ENCODE measurements around the gene CYSTM1. TPM values are rescaled to one million over a fixed set of nuclear protein-coding genes. Genes with fewer than 3 reads are reported as not detected.

The CYSTM1 gene
- total and polyA plus RNA-seq, 7 donors: 193 to 601 (median 297) TPM

DNA sequence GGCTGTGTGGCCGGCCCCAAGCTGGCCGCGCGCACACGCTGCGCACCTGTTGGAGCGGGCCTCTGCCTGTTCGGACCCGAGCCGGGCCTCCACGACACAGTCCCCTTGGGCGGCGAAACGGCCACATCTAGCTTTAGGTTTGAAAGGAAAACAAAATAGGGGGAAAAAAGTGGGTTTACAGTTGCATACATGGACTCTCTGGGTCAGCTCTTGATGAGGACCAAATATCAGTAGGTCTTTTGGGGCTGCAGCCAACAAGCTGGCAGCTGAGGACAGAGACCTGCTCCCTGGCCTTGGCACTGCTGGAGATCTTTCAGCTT lies 28.5 kb upstream of the CYSTM1 start:
- H3K27me3 ChIP-seq (ENCODE audit: insufficient read depth in 3 of 3, low read length in 2 of 3): no peaks in the 10 kb centered on the region
- no peak for ATAC-seq
- H3K27ac ChIP-seq: no peak overlapping the region
- H3K9me3 ChIP-seq: no peaks in the 10 kb centered on the region
- intact Hi-C loops (cut with DNase I): loop anchor here (5.0 kb wide), 2 partner anchors 34 to 359 kb away; partner anchors contain the start of gene PURA (in 2 of the 2)
- H3K36me3 ChIP-seq (ENCODE audit: insufficient read depth in 1 of 2, low read depth in 1 of 2): no peaks in the 10 kb centered on the region
- 45 to 60% (median 60%) methylated on average over 9 to 14 of the region's 14 CpGs for WGBS, 3 donors
- H3K4me1 ChIP-seq: peaks cover 11% of the 10 kb centered on the region
- TF ChIP-seq, protein P1, sequence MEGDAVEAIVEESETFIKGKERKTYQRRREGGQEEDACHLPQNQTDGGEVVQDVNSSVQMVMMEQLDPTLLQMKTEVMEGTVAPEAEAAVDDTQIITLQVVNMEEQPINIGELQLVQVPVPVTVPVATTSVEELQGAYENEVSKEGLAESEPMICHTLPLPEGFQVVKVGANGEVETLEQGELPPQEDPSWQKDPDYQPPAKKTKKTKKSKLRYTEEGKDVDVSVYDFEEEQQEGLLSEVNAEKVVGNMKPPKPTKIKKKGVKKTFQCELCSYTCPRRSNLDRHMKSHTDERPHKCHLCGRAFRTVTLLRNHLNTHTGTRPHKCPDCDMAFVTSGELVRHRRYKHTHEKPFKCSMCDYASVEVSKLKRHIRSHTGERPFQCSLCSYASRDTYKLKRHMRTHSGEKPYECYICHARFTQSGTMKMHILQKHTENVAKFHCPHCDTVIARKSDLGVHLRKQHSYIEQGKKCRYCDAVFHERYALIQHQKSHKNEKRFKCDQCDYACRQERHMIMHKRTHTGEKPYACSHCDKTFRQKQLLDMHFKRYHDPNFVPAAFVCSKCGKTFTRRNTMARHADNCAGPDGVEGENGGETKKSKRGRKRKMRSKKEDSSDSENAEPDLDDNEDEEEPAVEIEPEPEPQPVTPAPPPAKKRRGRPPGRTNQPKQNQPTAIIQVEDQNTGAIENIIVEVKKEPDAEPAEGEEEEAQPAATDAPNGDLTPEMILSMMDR (IDR thresholded peaks at IDR 0.05): no peak
- no peak for DNase-seq
- peak overlapping the region; percentile 66 for H3K4me3 ChIP-seq

DNA sequence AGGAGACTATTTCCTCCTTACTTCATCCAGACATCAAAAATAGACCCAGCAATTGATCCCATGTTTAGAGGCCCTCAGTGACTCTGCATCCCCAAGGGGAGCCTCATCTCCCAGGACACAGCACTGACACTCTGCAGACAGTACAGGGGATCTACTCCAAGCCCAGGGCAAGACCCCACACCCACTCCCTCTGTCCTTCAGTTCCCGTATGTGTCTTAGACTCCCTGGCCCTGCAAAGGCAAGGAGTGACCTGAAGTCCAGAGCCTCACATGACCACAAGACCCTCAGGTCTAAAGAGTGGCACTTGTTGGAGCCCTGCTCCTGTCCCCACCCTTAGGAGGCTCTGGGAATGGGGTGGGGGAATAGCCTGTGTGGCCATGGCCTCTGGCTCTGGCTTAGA lies 27.5 kb upstream of the CYSTM1 start:
- intact Hi-C loops (cut with DNase I): loop anchor here (5.0 kb wide), 2 partner anchors 35 to 360 kb away; partner anchors contain the start of gene PURA (in 2 of the 2)
- Histone ChIP-seq H3K4me3 (no peak overlapping the region), H3K9me3 (no peaks in the 10 kb centered on the region), H3K27me3 (ENCODE audit: insufficient read depth in 3 of 3, low read length in 2 of 3) (no peaks in the 10 kb centered on the region), H3K4me1 (peaks cover 11% of the 10 kb centered on the region), H3K36me3 (ENCODE audit: insufficient read depth in 1 of 2, low read depth in 1 of 2) (no peaks in the 10 kb centered on the region), H3K27ac (no peak overlapping the region)
- TF ChIP-seq, protein P1 (IDR thresholded peaks at IDR 0.05): no peak
- DNase-seq (no peak), ATAC-seq (no peak)
- 83 to 100% (median 88%) methylated on average over 1 of the region's 1 CpG for WGBS, 3 donors

DNA sequence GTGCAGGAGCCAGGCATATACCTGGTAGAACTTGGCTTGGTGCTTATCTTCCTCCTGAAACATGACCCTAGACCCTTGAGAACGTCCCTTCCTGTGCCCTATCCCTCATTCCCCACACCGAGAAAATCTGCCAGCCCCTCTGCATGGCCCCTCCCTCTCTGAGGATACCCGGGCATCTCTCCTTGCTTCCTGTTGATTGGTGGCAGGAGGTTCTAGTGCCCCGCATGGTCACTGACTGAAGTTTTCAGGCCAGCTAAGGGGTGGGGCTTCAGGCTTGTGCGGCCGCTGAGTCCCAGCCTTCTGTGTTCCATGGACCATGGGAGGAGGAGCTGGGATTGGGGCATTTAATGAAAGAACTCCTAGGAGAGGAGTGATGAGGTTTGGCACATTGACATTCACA lies 26.5 kb upstream of the CYSTM1 start:
- intact Hi-C loops (cut with DNase I): loop anchor here (5.0 kb wide), 2 partner anchors 36 to 361 kb away; partner anchors contain the start of gene PURA (in 2 of the 2)
- no peak for ATAC-seq
- Histone ChIP-seq H3K36me3 (ENCODE audit: insufficient read depth in 1 of 2, low read depth in 1 of 2) (no peaks in the 10 kb centered on the region), H3K27me3 (ENCODE audit: insufficient read depth in 3 of 3, low read length in 2 of 3) (no peaks in the 10 kb centered on the region), H3K4me1 (peaks cover 11% of the 10 kb centered on the region), H3K4me3 (no peak overlapping the region), H3K27ac (no peak overlapping the region), H3K9me3 (no peaks in the 10 kb centered on the region)
- DNase-seq: no peak
- TF ChIP-seq, protein P1 (IDR thresholded peaks at IDR 0.05): no peak
- WGBS, 3 donors: 41 to 52% (median 44%) methylated on average over 6 of the region's 6 CpGs

DNA sequence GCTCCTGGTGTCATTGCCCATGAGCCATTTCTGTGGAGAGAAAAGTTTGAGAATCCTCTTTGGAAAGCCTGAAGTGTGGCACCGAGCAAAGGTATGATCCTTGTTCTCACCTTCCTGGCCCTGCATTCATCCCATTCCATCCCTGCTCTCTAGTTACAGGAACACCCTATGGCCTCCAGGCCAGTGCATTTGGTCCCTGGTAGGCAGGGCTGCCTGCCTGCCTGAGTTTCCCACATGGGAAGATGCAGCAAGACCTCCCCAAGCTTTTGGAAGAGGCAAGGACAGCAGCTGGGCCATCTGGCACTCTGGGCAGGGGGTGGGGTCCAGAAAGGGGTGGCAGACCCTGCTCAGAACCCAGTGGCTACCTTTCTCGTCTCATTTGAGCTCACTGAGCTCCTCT lies 24.8 kb upstream of the CYSTM1 start:
- H3K4me3 ChIP-seq: no peak overlapping the region
- H3K36me3 ChIP-seq (ENCODE audit: insufficient read depth in 1 of 2, low read depth in 1 of 2): no peaks in the 10 kb centered on the region
- TF ChIP-seq, protein P1 (IDR thresholded peaks at IDR 0.05): no peak
- DNase-seq (no peak), ATAC-seq (no peak)
- no peaks in the 10 kb centered on the region for H3K9me3 ChIP-seq
- H3K4me1 ChIP-seq: peaks cover 11% of the 10 kb centered on the region
- no peaks in the 10 kb centered on the region for H3K27me3 ChIP-seq (ENCODE audit: insufficient read depth in 3 of 3, low read length in 2 of 3)
- intact Hi-C loops (cut with DNase I): no loop called here
- H3K27ac ChIP-seq: no peak overlapping the region
- WGBS, 3 donors: 57 to 79% (median 68%) methylated on average over 2 of the region's 2 CpGs
